Measurements from ENCODE around the gene IMPDH1. TPM values are rescaled to one million over a fixed set of nuclear protein-coding genes. Genes with fewer than 3 reads are reported as not detected.
A peak's percentile ranks its signal among the peaks of the same experiment; 100 is the strongest.

IMPDH1 gene
- total and polyA plus RNA-seq, 9 of the 15 experiments (the other 6 are each of a cell fraction or from before 2014, with no cell fraction given): 0.80 to 118 (median 64.3) TPM

GRCh38 chr7:128459394-128459878 lies 49.7 kb upstream of the IMPDH1 start (continued):
- TF ChIP-seq TBL1XR1 (IDR thresholded peaks at IDR 0.05; ENCODE audit: low read length in 2 of 2): peak in 1 of 2 experiments; percentile 47; a peak in 1 of 4 replicates
- TF ChIP-seq SP2 (IDR thresholded peaks at IDR 0.05; ENCODE audit: extremely low read depth, low read depth, low read length, poor library complexity, severe bottlenecking): no peak
- 0 out of 2 replicates have a peak, but pooled peaks have one; percentile 22 for TF ChIP-seq GATAD2B (IDR thresholded peaks at IDR 0.05; ENCODE audit: borderline replicate concordance)
- TF ChIP-seq CEBPZ (IDR thresholded peaks at IDR 0.05; ENCODE audit: borderline replicate concordance, low read depth, low read length): no peak
- no peak for TF ChIP-seq CBX2 (IDR thresholded peaks at IDR 0.05; ENCODE audit: insufficient read depth, low read length, poor library complexity, severe bottlenecking)
- TF ChIP-seq RNF219 (CRISPR knock-in tag; IDR thresholded peaks at IDR 0.05): no peak
- TF ChIP-seq RHOXF2B (CRISPR knock-in tag; conservative IDR thresholded peaks at IDR 0.05): no peak
- TF ChIP-seq LCOR (CRISPR knock-in tag; IDR thresholded peaks at IDR 0.05): 0 out of 2 replicates have a peak, but pooled peaks have one; percentile 28
- TF ChIP-seq ETV6 (IDR thresholded peaks at IDR 0.05; ENCODE audit: borderline replicate concordance in 1 of 2, low read depth in 2 of 2, low read length in 1 of 2): no peak
- no peak for TF ChIP-seq ETV6 (CRISPR knock-in tag; IDR thresholded peaks at IDR 0.05; ENCODE audit: borderline replicate concordance)
- no peak for TF ChIP-seq NFRKB (IDR thresholded peaks at IDR 0.05; ENCODE audit: low read depth)
- no peak for TF ChIP-seq ZBTB11 (CRISPR knock-in tag; IDR thresholded peaks at IDR 0.05)
- peak; percentile 33; the same call in 1 of the 2 replicates for TF ChIP-seq MAFK (IDR thresholded peaks at IDR 0.05; ENCODE audit: low read length)
